NCI-H748 (cell line): ENCODE measurements around the gene FKBP8.
A peak's percentile ranks its signal among the peaks of the same experiment; 100 is the strongest.
"Not testable (repeated sequence)": the region's sequence is repeated elsewhere in the genome, so short reads cannot be mapped to it uniquely, and the experiment has no call there.

Experiments
- DNase-seq: peaks from one replicate; lab custom pipeline; 2025; ENCODE audit not compliant: unreplicated experiment; lab: John Stamatoyannopoulos, UW

FKBP8 gene

DNA sequence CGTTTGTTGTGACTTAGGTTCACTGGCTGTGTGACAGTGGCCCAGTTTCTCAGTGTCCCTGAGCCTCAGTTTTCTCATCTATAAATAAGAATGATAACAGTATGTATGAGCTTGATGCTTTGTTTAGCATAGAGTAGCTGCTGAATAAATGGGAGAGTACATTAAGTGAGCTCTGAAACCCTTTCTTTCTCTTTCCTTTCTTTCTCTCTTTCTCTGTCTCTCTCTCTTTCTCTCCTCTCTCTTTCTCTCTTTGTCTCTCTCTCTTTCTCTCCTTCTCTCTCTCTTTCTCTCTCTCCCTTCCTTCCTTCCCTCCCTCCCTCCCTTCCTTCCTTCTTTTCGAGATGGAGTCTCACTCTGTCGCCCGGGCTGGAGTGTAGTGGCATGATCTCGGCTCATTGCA is 16.3 kb upstream of the FKBP8 start:
- no peak for DNase-seq

DNA sequence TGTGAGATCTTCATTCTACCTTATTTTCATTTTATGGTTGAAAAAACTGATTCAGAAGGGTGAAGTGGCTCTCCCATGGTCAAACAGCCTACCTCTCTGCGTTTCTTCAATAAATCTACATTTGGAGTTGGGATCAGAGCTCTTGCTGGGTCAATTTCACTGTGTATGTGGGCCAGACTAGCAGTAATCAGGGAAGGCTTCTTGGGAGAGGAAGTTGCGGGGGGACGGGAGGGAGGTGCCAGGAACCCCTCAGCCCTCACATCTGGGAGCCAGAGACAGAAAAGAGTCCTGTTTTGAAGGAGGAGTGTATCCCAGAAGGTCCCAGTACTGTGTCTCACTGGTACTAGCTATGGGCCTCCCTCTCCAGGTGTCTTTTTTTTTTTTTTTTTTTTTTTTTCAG is 15.2 kb upstream of the FKBP8 start:
- no peak for DNase-seq

DNA sequence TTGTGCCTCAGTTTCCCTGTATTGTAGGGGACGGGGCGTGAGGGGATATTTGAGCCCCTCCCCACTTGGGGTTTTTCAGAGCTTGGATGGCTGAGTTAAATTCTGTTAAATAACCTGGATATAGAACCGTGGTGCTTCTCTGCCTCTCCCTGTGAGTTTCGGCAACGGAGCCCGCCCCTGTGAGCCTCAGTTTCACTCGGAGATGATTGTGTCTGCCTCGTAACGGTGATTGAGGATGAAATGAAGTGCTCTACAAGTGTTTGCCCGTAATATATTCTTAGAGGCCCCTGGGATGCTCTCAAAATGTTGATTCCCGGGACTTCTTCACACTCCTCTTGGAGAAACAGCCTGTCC is 14.8 kb upstream of the FKBP8 start:
- no peak for DNase-seq

GRCh38 chr19:18557411-18558201 is 14.2 kb upstream of the FKBP8 start, which contains the start of gene KXD1:
Gene KXD1 (plus strand): TSS chr19:18557870. CDS start chr19:18562057, 4,187 bp downstream.
- DNase-seq, result peak; percentile 98

DNA sequence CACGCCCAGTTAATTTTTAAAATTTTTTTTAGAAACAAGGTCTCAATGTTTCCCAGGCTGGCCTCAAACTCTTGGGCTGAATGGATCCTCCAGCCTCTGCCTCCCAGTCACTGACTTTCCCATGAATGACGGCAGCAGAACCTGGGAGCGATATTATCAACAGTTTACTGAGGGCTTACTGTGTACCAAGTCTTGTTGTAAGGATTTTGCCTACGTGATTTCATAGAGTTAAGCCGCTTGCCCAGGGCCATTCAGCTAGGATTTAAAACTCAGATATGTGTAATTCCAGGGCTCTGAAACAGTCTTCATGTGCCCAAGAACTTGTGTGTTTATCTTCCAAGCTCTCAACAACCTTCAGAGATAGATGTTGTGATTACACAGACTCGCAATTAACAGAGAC is 8.3 kb upstream of the FKBP8 start:
- DNase-seq, result no peak

DNA sequence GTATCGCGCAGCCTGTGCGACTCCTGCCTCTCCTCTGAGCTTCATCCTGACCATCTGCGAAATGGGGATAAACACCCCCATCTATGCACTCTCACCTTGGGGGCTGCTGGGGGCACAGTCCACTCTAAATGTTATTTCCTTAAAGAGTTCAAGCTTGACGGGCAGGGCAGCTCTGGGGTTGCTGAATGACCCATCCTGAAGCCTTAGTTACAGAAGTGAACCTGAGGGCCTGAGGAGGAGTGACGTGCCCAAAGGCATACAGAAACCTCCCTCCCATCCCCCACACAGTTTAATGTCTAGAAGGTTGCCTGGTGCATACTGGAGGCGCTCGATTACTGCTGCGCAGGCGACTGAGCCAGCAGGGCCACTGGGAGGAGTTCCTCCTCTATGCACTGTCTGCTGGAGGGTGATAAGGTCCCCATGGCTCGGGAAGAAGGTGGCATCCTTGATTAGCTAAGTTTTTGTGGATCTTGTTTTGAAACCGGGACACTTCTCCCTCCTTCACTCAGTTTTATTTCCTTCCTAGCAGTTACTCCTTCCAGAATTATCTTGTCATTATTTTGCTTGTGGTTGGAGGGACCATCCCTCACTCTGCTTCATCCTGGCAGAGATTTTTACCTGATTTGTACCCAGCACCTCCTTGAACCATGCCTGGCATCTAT is 572 bp upstream of the FKBP8 start:
- peak; percentile 63 for DNase-seq

DNA sequence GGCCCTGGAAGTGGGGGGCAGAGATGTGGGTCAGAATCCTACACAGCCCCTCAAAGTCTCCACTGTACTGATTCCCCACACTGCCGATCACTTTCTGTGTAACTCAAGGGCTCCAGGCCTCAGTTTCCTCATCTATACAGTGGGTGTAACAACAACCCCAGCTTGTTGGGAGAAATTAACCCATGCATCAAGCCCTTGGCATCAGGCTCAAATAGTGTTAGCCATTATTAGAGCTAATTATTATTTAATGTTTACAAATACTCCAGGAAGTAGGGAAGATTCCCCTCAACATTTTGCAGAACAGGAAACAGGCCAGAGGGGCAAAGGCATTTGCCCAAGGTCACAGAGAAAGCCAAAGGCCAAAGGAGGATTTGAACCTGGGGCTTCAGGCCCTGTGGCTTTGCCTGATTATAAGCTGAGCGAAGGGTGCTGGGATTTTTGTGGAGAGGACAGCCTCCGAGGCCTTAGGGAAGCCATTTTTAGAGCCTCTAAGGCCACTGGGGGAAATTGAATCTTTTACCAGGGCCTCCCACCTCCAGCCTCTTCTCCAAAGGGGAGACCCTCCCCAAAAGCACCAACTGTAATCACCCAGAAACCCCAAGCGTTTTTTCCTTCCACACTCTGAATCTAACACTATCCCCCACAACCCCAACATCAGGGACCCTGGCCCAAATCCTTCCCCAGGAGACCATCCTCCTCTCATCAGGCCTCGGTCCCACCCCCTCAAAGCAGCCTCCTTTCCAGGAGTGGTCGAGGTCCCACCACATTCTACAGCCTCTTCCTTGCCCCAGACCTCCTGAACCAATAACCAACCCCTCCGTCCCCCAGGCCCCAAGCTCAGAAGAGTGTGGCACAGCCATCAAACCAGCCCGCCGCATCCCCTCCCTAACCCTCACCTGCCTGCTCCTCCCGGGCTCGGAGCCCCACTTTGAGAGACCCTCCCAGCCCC is 1.1 kb downstream of the FKBP8 start:
- no peak for DNase-seq

DNA sequence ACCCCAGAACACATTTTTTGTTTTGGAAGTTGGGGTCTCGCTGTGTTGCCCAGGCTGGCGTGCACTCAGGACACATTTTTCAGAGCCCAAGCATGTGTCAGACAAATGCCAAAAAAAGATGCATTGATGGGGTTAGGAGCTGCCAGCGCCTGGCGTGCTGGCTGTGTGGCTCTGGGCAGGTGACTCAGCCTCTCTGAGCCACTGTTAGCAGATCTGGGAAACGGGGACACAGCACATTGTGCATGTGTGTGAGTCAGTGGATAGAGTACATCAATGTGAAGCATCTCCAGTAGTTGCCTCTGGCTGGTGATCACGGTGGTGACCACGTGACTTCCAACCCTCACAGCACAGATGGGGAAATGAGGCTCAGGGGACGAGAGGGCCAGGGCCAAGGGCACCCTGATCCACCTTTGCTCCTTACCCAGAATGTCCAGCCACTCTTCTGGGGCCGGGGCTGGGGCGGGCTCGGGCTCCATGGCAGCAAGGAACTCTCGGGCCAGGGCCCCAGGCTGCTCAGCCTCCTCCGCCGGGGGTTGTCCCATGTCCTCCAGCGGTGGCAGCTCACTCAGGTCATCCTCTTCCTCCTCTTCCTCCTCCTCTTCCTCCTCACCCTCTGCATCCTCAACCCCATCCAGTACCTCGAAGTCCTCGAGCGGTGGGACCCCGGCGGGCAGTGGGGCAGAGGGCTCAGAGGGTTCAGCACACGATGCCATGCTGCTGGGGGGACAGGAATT is 1.9 kb downstream of the FKBP8 start:
- no peak for DNase-seq

GRCh38 chr19:18540200-18540599 is 3.2 kb downstream of the FKBP8 start:
- not testable (repeated sequence) for DNase-seq

- DNase-seq, result no peak
These were observed 4.0 kb downstream of the FKBP8 start for GRCh38 chr19:18539372-18539771.

DNA sequence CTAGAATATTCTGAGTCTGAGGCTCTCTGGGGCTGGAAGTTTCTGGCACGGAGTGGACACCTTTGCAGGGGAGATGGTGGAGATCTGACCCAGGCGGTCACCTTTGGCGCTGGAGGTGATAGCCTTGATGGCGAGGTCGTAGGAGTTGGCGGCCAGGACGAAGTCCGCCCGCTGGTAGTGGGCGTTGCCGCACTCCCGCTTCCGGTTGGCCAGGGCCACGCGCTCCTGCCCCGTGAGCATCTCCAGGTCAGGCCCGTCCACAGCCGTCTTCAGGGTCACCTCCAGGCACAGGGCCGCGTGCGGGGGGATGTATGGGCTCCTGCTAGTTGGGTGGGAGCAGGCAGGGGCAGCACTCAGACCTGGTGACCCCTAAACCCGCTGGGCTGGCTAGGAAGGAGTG is 5.3 kb downstream of the FKBP8 start:
- no peak for DNase-seq

GRCh38 chr19:18537431-18537830 is 5.9 kb downstream of the FKBP8 start:
- no peak for DNase-seq

- no peak for DNase-seq
These were observed 6.9 kb downstream of the FKBP8 start for GRCh38 chr19:18536475-18536874.

- no peak for DNase-seq
These were observed 10.3 kb downstream of the FKBP8 start for GRCh38 chr19:18533058-18533457.

DNA sequence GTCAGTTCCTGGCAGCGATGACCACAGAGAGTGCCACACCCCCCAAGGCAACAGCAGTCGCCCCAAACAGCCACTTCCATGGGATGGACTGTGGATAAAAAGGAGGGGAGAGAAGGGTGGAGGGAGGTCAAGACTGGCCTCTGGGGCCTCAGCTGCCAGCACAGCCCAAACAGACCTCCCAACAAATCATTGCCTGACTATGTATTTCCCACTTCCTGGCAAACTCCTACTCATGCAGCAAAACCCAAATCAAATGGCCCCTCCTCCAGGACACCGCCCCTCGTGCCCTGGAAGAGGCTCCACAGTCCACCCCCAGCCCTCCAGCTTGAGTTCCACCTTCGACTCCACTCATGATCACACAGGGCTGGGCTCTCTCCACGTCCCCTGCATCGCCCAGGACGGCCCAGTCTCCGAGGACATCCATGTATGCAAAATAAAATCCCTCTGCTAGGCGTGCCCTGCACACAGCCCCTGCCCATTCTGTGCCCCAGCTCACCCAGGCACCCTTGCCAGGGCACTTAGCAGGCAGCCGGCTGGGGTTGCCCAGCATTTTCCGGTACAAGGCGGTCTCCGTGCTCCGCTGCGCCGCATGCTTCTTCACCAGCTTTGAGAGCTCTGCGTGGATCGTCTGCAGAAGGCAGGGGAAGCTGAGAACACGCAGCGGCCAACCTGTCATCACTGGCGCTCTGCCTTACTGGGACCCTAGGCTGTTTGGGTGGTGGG is 11.0 kb downstream of the FKBP8 start:
- no peak for DNase-seq

GRCh38 chr19:18531485-18531884 is 11.9 kb downstream of the FKBP8 start:
- no peak for DNase-seq

DNA sequence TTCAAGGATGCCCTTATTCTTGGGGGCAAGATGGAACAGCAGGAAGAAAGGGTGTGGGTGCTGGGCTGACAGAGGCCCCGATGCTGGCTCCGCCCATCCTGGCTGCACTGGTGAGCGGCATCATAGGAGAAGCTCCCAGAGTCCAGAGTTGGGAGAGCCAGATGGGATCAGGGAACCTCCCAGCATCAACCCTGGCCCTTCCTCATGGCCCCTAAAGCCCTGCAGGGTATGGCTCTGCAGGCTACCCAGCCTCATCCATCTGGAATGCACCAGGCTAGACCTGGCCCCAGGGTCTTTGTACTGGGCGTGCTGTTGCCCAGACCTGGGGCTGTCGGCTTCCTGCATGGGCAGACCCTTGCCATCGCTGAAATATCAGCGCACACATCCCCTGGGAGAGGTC is 13.6 kb downstream of the FKBP8 start:
- no peak for DNase-seq

GRCh38 chr19:18526316-18526715 is 17.1 kb downstream of the FKBP8 start:
- no peak for DNase-seq

DNA sequence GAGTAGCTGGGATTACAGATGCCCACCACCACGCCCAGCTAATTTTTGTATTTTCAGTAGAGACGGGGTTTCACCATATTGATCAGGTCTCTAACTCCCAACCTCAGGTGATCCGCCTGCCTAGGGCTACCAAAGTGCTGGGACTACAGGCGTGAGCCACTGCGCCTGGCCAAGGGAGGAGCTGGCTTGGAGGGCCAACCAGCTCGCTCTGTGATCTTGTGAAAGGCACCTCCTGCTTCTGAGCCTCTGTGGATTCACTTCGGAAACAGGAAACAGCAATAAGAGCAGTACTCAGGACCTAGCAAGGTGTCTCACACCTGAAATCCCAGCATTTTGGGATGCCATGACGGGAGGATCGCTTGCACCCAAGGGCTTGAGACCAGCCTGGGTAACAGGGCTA is 19.5 kb downstream of the FKBP8 start:
- no peak for DNase-seq

- not testable (repeated sequence) for DNase-seq
These were observed 20.4 kb downstream of the FKBP8 start for GRCh38 chr19:18522862-18523440.
